Lower lobe of right lung (tissue), 2 donors: ENCODE results near the gene TRAK1. TPM values are rescaled to one million over a fixed set of nuclear protein-coding genes. Genes with fewer than 3 reads are reported as not detected.

Experiments used
- ATAC-seq, 2 donors: fragments of 200-7000 bp; cut with Tn5 transposase; one replicate each; pipeline ENCODE4 v1.9.1; 2020 to 2022; ENCODE audit warnings: mild to moderate bottlenecking in 2 of 2, moderate library complexity in 2 of 2
- DNase-seq: peaks from one replicate; pipeline ENCODE4 v3.0.0-alpha.2; 2020
- H3K27ac ChIP-seq: fragments of 200-600 bp; one replicate; pipeline ENCODE4 v1.8.0; 2022
- H3K27me3 ChIP-seq: fragments of 200-600 bp; one replicate; pipeline ENCODE4 v1.8.0; 2022; ENCODE audit warnings: low read depth
- H3K36me3 ChIP-seq: fragments of 200-600 bp; one replicate; pipeline ENCODE4 v1.8.0; 2022; ENCODE audit warnings: mild to moderate bottlenecking
- H3K4me1 ChIP-seq: fragments of 200-600 bp; one replicate; pipeline ENCODE4 v1.8.0; 2022
- H3K4me3 ChIP-seq: fragments of 200-600 bp; one replicate; pipeline ENCODE4 v1.8.0; 2022; ENCODE audit warnings: mild to moderate bottlenecking
- H3K9me3 ChIP-seq: fragments of 200-600 bp; one replicate; pipeline ENCODE4 v1.8.0; 2022
- intact Hi-C: fragments of 100-400 bp; cut with DNase I; formaldehyde crosslinking; loops from one replicate; pipeline ENCODE4 v1.11.0; 2022
- total RNA-seq: library from RNA; stranded (reverse); fragmentation: NEBNext Ultra II Directional; extraction: Animal tissue kit (Norgen Biotek cat#: 25700); gene quantifications from one replicate; pipeline ENCODE4 v1.2.1, GENCODE V29; 2021
- TF ChIP-seq, protein P1 (sequence below): fragments of 200-600 bp; IDR thresholded peaks from one replicate; pipeline ENCODE4 v1.8.0; 2022; ENCODE audit warnings: antibody characterized with exemption, mild to moderate bottlenecking
- donor health status: DM: no; HTN: yes; CAD: no; lungs with severe emphysema.

Gene TRAK1
- total RNA-seq, 1 donor from 2014 or later: 50.6 TPM

GRCh38 chr3:42216931-42217333, 125.8 kb downstream of the TRAK1 start:
- Histone ChIP-seq H3K27ac (no peak overlapping the region), H3K4me3 (no peak overlapping the region), H3K27me3 (no peaks in the 10 kb centered on the region), H3K4me1 (peaks cover 17% of the 10 kb centered on the region), H3K36me3 (peaks cover 72% of the 10 kb centered on the region), H3K9me3 (no peaks in the 10 kb centered on the region)
- intact Hi-C loops: no loop called here
- DNase-seq: no peak
- no peak for ATAC-seq
- TF ChIP-seq, protein P1, sequence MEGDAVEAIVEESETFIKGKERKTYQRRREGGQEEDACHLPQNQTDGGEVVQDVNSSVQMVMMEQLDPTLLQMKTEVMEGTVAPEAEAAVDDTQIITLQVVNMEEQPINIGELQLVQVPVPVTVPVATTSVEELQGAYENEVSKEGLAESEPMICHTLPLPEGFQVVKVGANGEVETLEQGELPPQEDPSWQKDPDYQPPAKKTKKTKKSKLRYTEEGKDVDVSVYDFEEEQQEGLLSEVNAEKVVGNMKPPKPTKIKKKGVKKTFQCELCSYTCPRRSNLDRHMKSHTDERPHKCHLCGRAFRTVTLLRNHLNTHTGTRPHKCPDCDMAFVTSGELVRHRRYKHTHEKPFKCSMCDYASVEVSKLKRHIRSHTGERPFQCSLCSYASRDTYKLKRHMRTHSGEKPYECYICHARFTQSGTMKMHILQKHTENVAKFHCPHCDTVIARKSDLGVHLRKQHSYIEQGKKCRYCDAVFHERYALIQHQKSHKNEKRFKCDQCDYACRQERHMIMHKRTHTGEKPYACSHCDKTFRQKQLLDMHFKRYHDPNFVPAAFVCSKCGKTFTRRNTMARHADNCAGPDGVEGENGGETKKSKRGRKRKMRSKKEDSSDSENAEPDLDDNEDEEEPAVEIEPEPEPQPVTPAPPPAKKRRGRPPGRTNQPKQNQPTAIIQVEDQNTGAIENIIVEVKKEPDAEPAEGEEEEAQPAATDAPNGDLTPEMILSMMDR: no peak

DNA sequence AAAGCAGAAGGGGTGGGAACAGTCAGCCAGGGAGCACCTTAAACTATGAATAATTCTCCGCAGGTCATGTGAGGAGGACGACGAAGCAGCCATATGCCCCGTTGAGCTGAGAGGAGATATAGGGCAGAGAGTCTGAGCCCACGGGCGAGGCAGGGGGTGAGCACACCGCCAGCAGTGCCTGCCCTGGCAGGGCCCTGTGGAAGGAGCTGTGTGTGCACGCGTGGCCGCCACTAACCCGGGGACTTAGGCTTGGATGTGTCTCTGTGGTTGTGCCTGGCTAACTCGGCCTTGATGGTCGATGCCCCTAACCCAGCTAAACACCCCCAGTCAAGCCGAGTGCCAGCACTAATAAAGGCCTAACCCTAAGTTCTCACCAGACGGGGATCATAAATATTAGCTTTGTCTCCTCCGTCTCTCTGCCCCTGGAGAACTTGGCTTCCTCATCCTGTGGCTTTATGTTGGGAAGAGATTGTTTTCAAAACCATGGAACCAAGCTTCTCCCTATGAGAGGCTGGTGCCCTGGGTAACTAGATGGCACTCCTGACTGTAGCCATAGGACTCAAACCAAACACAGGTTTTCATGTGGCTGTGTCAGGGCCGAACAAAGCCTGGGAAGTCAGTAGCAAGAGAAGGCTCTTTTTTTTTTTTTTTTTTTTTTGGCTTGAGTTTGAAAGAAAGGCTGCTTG, 129.4 kb downstream of the TRAK1 start:
- DNase-seq (no peak), ATAC-seq (no peak)
- H3K36me3 ChIP-seq: peaks cover 91% of the 10 kb centered on the region
- no peaks in the 10 kb centered on the region for H3K27me3 ChIP-seq
- TF ChIP-seq, protein P1: no peak
- H3K27ac ChIP-seq: no peak overlapping the region
- no peak overlapping the region for H3K4me3 ChIP-seq
- H3K4me1 ChIP-seq: no peaks in the 10 kb centered on the region
- intact Hi-C loops: no loop called here
- H3K9me3 ChIP-seq: no peaks in the 10 kb centered on the region

DNA sequence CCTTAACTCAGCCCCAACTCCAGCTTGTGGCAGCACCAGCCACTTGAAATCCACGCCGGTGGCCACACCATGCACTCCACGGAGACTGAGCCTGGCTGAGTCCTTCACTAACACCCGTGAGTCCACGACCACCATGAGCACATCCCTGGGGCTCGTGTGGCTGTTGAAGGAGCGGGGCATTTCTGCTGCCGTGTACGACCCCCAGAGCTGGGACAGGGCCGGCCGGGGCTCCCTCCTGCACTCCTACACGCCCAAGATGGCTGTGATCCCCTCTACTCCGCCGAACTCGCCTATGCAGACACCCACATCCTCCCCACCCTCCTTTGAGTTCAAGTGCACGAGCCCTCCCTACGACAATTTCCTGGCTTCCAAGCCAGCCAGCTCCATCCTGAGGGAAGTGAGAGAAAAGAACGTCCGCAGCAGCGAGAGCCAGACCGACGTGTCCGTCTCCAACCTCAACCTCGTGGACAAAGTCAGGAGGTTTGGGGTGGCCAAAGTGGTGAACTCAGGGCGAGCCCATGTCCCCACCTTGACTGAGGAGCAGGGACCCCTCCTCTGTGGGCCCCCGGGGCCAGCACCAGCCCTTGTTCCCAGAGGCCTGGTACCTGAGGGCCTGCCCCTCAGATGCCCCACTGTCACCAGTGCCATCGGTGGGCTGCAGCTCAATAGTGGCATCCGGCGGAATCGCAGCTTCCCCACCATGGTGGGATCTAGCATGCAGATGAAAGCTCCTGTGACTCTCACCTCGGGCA, 132.0 kb downstream of the TRAK1 start:
- Histone ChIP-seq H3K4me3 (no peak overlapping the region), H3K27me3 (no peaks in the 10 kb centered on the region), H3K4me1 (no peaks in the 10 kb centered on the region), H3K9me3 (no peaks in the 10 kb centered on the region), H3K27ac (no peak overlapping the region), H3K36me3 (peaks cover 75% of the 10 kb centered on the region)
- DNase-seq: no peak
- TF ChIP-seq, protein P1: no peak
- intact Hi-C loops: no loop called here
- ATAC-seq: no peak

DNA sequence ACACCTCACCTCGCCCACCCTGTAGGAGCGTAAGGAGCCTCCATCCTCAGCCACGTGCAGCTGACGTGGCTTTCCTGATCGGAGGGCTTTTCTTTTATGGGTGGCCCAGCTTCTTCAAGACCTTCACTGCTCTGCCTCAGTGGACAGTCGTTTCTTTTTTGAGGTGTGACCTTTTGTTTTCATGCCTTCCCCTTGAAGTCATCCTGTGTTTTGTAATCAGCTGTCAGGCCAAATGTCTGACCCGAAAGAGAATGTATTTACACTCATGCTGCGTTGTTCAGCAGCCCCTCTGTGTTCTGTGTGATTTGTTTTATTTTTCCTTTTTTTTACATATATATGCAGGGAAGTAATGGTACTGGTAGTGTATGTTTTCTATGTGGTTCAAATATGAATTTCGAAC, 133.0 kb downstream of the TRAK1 start:
- H3K27me3 ChIP-seq: no peaks in the 10 kb centered on the region
- TF ChIP-seq, protein P1: no peak
- H3K9me3 ChIP-seq: no peaks in the 10 kb centered on the region
- no peak overlapping the region for H3K4me3 ChIP-seq
- H3K27ac ChIP-seq: no peak overlapping the region
- intact Hi-C loops: no loop called here
- no peaks in the 10 kb centered on the region for H3K4me1 ChIP-seq
- no peak for DNase-seq
- ATAC-seq: no peak
- H3K36me3 ChIP-seq: peaks cover 65% of the 10 kb centered on the region

GRCh38 chr3:42224658-42225421, 133.7 kb downstream of the TRAK1 start:
- TF ChIP-seq, protein P1: no peak
- Histone ChIP-seq H3K4me1 (no peaks in the 10 kb centered on the region), H3K27ac (no peak overlapping the region), H3K9me3 (no peaks in the 10 kb centered on the region), H3K36me3 (peaks cover 59% of the 10 kb centered on the region), H3K4me3 (no peak overlapping the region), H3K27me3 (no peaks in the 10 kb centered on the region)
- ATAC-seq (no peak), DNase-seq (no peak)
- intact Hi-C loops: no loop called here
